Left ventricle myocardium inferior (tissue), 1 donor: Measurements from ENCODE around the gene METTL21C. TPM values are rescaled to one million over a fixed set of nuclear protein-coding genes. Genes with fewer than 3 reads are reported as not detected.

Source experiments
- DNase-seq: peaks from one replicate; pipeline ENCODE4 v3.0.0-alpha.2; 2020
- H3K27ac ChIP-seq: fragments of 200-600 bp; replicated peaks from 2 replicates; pipeline ENCODE4 v1.8.0; 2021
- H3K27me3 ChIP-seq: fragments of 200-600 bp; 2 replicates; pipeline ENCODE4 v1.8.0; 2021; ENCODE audit warnings: low read depth
- H3K36me3 ChIP-seq: fragments of 200-600 bp; 2 replicates; pipeline ENCODE4 v1.8.0; 2021
- H3K4me1 ChIP-seq: fragments of 200-600 bp; 2 replicates; pipeline ENCODE4 v1.8.0; 2021
- H3K4me3 ChIP-seq: fragments of 200-600 bp; 2 replicates; pipeline ENCODE4 v1.8.0; 2021; ENCODE audit warnings: mild to moderate bottlenecking, moderate library complexity
- H3K9me3 ChIP-seq: fragments of 200-600 bp; replicated peaks from 2 replicates; pipeline ENCODE4 v1.8.0; 2021
- CTCF ChIP-seq: fragments of 200-600 bp; IDR thresholded peaks from 2 replicates; pipeline ENCODE4 v1.8.0; 2021; ENCODE audit warnings: antibody characterized with exemption, mild to moderate bottlenecking, borderline replicate concordance
- intact Hi-C: fragments of 100-400 bp; cut with micrococcal nuclease; formaldehyde crosslinking; loops from one replicate; pipeline ENCODE4 v1.11.0; 2022
- total RNA-seq: library from RNA; stranded (reverse); fragmentation: NEBNext Ultra II Directional; extraction: Animal tissue kit (Norgen Biotek cat#: 25700); gene quantifications from one replicate; pipeline ENCODE4 v1.2.1, GENCODE V29; 2021
- donor health status: DM: no; HTN: yes; CAD: no; lungs with severe emphysema.

The METTL21C gene
- total RNA-seq, 1 donor from 2014 or later, result not detected

- Histone ChIP-seq H3K4me1 (peaks cover 7% of the 10 kb centered on the region), H3K9me3 (no peaks in the 10 kb centered on the region), H3K4me3 (no peak overlapping the region), H3K27me3 (no peaks in the 10 kb centered on the region), H3K27ac (no peak overlapping the region), H3K36me3 (no peaks in the 10 kb centered on the region)
- no peak for DNase-seq
- peak; percentile 38 for TF ChIP-seq CTCF
- intact Hi-C loops, result no loop called here
These were observed 30.1 kb upstream of the METTL21C start for GRCh38 chr13:102724923-102725322.

- Histone ChIP-seq H3K4me3 (no peak overlapping the region), H3K4me1 (no peaks in the 10 kb centered on the region), H3K27me3 (no peaks in the 10 kb centered on the region), H3K27ac (no peak overlapping the region), H3K9me3 (no peaks in the 10 kb centered on the region), H3K36me3 (no peaks in the 10 kb centered on the region)
- no peak for DNase-seq
- no peak for TF ChIP-seq CTCF
- intact Hi-C loops, result no loop called here
These were observed 27.0 kb upstream of the METTL21C start for GRCh38 chr13:102721800-102722231.

- Histone ChIP-seq H3K27ac (no peak overlapping the region), H3K4me1 (no peaks in the 10 kb centered on the region), H3K27me3 (no peaks in the 10 kb centered on the region), H3K4me3 (no peak overlapping the region), H3K36me3 (no peaks in the 10 kb centered on the region), H3K9me3 (no peaks in the 10 kb centered on the region)
- no peak for TF ChIP-seq CTCF
- intact Hi-C loops, result no loop called here
- DNase-seq, result no peak
These were observed 23.9 kb upstream of the METTL21C start for GRCh38 chr13:102718746-102719145.

DNA sequence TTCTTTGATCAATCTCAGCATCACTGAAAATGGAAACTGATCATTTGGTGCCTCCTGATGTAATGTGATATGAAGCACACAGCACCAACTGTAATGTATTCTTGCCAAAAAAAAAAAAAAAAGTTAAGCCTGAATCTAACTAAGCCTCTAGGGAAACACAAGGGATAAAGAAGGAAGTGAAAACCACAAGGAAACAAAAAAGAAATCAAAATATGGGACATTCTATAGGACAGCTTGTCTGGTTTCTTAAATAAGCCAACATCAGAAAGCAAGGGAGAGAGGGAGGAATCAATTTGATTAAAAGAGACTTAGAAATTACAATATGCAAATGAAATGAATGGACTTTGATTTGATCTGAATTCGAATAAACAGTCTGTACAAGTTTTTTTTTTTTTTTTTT lies 20.6 kb upstream of the METTL21C start:
- H3K36me3 ChIP-seq, result no peaks in the 10 kb centered on the region
- H3K27ac ChIP-seq, result no peak overlapping the region
- no peaks in the 10 kb centered on the region for H3K4me1 ChIP-seq
- DNase-seq, result no peak
- H3K27me3 ChIP-seq, result no peaks in the 10 kb centered on the region
- no peak for TF ChIP-seq CTCF
- no peak overlapping the region for H3K4me3 ChIP-seq
- H3K9me3 ChIP-seq, result no peaks in the 10 kb centered on the region
- intact Hi-C loops, result no loop called here

GRCh38 chr13:102710261-102710679 lies 15.4 kb upstream of the METTL21C start:
- no peak overlapping the region for H3K27ac ChIP-seq
- intact Hi-C loops, result no loop called here

More at GRCh38 chr13:102710261-102710679, 15.4 kb upstream of the METTL21C start:
- no peak for TF ChIP-seq CTCF
- Histone ChIP-seq H3K9me3 (peaks cover 14% of the 10 kb centered on the region), H3K4me1 (peaks cover 8% of the 10 kb centered on the region), H3K4me3 (no peak overlapping the region), H3K27me3 (no peaks in the 10 kb centered on the region), H3K36me3 (no peaks in the 10 kb centered on the region)
- no peak for DNase-seq
